Natural killer cell (primary cell): ENCODE results near the gene NUDT3. TPM values are rescaled to one million over a fixed set of nuclear protein-coding genes. Genes with fewer than 3 reads are reported as not detected.

Experiments
- ATAC-seq, 3 donors: fragments of 150-1000 bp in 2 of 3; fragments of 200-7000 bp in 1 of 3; cut with Tn5 transposase; 1 replicate in 1 of 3; 2 replicates in 2 of 3; pipeline ENCODE4 v1.10.0; 2021; ENCODE audit warnings: mild to moderate bottlenecking in 2 of 3, moderate library complexity in 2 of 3
- DNase-seq, 2 donors: peaks; one replicate each; pipeline versions ENCODE4 v3.0.0 to v3.0.0-alpha.2; 2013 to 2021; ENCODE audit warnings: mixed read lengths in 1 of 2
- H3K27ac ChIP-seq: one replicate; pipeline ENCODE4 v1.5.1; 2013; ENCODE audit warnings: mild to moderate bottlenecking, low read length
- H3K27me3 ChIP-seq: one replicate; pipeline ENCODE4 v1.6.1; 2013; ENCODE audit warnings: low read length; ENCODE audit not compliant: control insufficient read depth, insufficient read depth
- H3K36me3 ChIP-seq: one replicate; pipeline ENCODE4 v1.6.1; 2013; ENCODE audit warnings: low read length; ENCODE audit not compliant: control insufficient read depth, insufficient read depth
- H3K4me1 ChIP-seq: one replicate; pipeline ENCODE4 v1.6.1; 2013; ENCODE audit warnings: low read length; ENCODE audit not compliant: control insufficient read depth, insufficient read depth
- H3K4me3 ChIP-seq: one replicate; pipeline ENCODE4 v1.5.1; 2013; ENCODE audit warnings: low read length
- H3K9me3 ChIP-seq: one replicate; pipeline ENCODE4 v1.6.1; 2013; ENCODE audit warnings: low read length; ENCODE audit not compliant: control insufficient read depth, insufficient read depth
- H3K27ac Mint-ChIP-seq, 2 donors: one replicate each; pipeline ENCODE4 v1.8.0; 2022; ENCODE audit warnings: mild to moderate bottlenecking in 2 of 2, mixed read lengths in 2 of 2, moderate library complexity in 1 of 2
- H3K27me3 Mint-ChIP-seq, 2 donors: one replicate each; pipeline ENCODE4 v1.8.0; 2022; ENCODE audit warnings: low read depth in 2 of 2, mixed read lengths in 2 of 2
- H3K36me3 Mint-ChIP-seq: one replicate; pipeline ENCODE4 v1.8.0; 2022; ENCODE audit warnings: mixed read lengths
- H3K4me1 Mint-ChIP-seq, 2 donors: one replicate each; pipeline ENCODE4 v1.8.0; 2022; ENCODE audit warnings: mixed read lengths in 2 of 2
- H3K4me3 Mint-ChIP-seq: one replicate; pipeline ENCODE4 v1.8.0; 2022; ENCODE audit warnings: mild to moderate bottlenecking, moderate library complexity, mixed read lengths
- H3K9me3 Mint-ChIP-seq, 2 donors: one replicate each; pipeline ENCODE4 v1.8.0; 2022; ENCODE audit warnings: mixed read lengths in 2 of 2
- WGBS: methylation state at CpG from one replicate; pipeline ENCODE4 v1.1.7; 2013; ENCODE audit warnings: missing lambda C conversion rate; ENCODE audit not compliant: insufficient coverage; 5-methylcytosine and 5-hydroxymethylcytosine counted together
- intact Hi-C: fragments of 100-400 bp; cut with micrococcal nuclease; formaldehyde crosslinking; loops from one replicate; pipeline ENCODE4 v1.14.2; 2022
- total RNA-seq, 4 donors: library from RNA; stranded (reverse); fragments of 120-200 nt in 1 of 4; gene quantifications; one replicate each; pipeline versions ENCODE4 v1.2.3 to v1.2.4, GENCODE V29; 2013 to 2022
- TF ChIP-seq, protein P1 (sequence below): fragments of 200-600 bp; IDR thresholded peaks from one replicate; pipeline ENCODE4 v1.8.0; 2022; ENCODE audit warnings: antibody characterized with exemption

The NUDT3 gene
- total RNA-seq, 3 donors from 2014 or later (not counting 1 experiment from before 2014, with no cell fraction given): 22.0 to 26.3 (median 26.1) TPM

DNA sequence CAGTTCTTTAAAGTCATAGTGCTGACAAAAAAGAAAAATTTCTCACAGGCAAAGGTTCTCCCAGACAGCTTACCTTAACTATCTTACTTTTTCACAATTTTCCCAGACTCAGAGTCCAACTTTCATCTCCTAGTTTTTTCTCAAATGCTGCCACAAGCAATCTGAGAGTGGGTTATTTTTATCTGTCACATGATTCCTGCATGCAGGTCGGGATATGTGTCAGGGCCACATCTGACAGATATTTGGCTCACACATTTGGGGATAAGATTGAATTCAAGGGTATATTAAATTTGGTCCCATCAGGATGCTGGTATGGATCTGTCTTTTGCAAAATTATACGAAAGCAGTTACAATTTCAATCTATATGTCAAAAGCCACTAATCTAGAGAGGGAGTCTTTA lies 93.5 kb downstream of the NUDT3 start:
- Mint-ChIP-seq H3K4me1 (peaks cover 7 to 8% of the 10 kb centered on the region in 2 donors), H3K36me3 (no peaks in the 10 kb centered on the region), H3K4me3 (no peak overlapping the region), H3K27me3 (no peaks in the 10 kb centered on the region), H3K9me3 (no peaks in the 10 kb centered on the region), H3K27ac (no peak overlapping the region)
- intact Hi-C loops: no loop called here
- 29% methylated on average over 1 of the region's 2 CpGs for WGBS
- H3K36me3 ChIP-seq: no peaks in the 10 kb centered on the region
- TF ChIP-seq, protein P1, sequence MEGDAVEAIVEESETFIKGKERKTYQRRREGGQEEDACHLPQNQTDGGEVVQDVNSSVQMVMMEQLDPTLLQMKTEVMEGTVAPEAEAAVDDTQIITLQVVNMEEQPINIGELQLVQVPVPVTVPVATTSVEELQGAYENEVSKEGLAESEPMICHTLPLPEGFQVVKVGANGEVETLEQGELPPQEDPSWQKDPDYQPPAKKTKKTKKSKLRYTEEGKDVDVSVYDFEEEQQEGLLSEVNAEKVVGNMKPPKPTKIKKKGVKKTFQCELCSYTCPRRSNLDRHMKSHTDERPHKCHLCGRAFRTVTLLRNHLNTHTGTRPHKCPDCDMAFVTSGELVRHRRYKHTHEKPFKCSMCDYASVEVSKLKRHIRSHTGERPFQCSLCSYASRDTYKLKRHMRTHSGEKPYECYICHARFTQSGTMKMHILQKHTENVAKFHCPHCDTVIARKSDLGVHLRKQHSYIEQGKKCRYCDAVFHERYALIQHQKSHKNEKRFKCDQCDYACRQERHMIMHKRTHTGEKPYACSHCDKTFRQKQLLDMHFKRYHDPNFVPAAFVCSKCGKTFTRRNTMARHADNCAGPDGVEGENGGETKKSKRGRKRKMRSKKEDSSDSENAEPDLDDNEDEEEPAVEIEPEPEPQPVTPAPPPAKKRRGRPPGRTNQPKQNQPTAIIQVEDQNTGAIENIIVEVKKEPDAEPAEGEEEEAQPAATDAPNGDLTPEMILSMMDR: no peak
- no peak overlapping the region for H3K4me3 ChIP-seq
- H3K27me3 ChIP-seq: no peaks in the 10 kb centered on the region
- H3K27ac ChIP-seq: no peak overlapping the region
- ATAC-seq: no peak
- no peak for DNase-seq
- H3K4me1 ChIP-seq: peaks cover 9% of the 10 kb centered on the region
- no peaks in the 10 kb centered on the region for H3K9me3 ChIP-seq

DNA sequence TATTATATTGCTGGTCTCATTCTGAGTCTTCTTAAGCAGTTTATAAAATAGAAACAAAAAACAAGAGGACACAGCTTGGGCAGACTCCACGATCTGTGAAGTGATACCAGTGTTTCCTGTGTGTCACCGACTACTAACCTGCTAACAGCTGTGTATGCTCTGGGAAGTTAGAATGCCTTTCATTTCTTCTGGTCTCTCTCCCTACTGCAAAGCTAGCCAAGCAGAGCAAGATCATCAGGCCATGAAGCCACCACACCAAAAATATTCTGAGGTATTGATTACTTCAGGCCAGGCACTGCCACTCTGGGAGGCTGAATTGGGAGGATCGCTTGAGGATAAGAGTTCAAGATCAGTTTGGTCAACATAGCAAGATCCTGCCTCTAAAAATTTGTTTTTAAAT lies 96.7 kb downstream of the NUDT3 start:
- ATAC-seq (peak; percentile 71 to 86 (median 72)), DNase-seq (no peak)
- peaks cover 9% of the 10 kb centered on the region for H3K4me1 ChIP-seq
- Mint-ChIP-seq H3K36me3 (peaks cover 8% of the 10 kb centered on the region), H3K9me3 (no peaks in the 10 kb centered on the region), H3K27me3 (no peaks in the 10 kb centered on the region), H3K27ac (peak overlapping the region; percentile 75 to 77), H3K4me1 (peaks cover 7 to 8% of the 10 kb centered on the region in 2 donors), H3K4me3 (no peak overlapping the region)
- WGBS: 32% methylated on average over 3 of the region's 3 CpGs
- TF ChIP-seq, protein P1: no peak
- peaks cover 13% of the 10 kb centered on the region for H3K36me3 ChIP-seq
- H3K27me3 ChIP-seq: no peaks in the 10 kb centered on the region
- no peak overlapping the region for H3K4me3 ChIP-seq
- H3K9me3 ChIP-seq: no peaks in the 10 kb centered on the region
- peak overlapping the region; percentile 12 for H3K27ac ChIP-seq
- intact Hi-C loops: no loop called here

GRCh38 chr6:34292954-34293353 lies 99.5 kb downstream of the NUDT3 start:
- Histone ChIP-seq H3K27me3 (no peaks in the 10 kb centered on the region), H3K27ac (no peak overlapping the region), H3K9me3 (no peaks in the 10 kb centered on the region), H3K4me1 (peaks cover 12% of the 10 kb centered on the region), H3K36me3 (peaks cover 13% of the 10 kb centered on the region), H3K4me3 (no peak overlapping the region)
- TF ChIP-seq, protein P1: no peak
- Mint-ChIP-seq H3K36me3 (peaks cover 8% of the 10 kb centered on the region), H3K4me1 (peaks cover 18 to 22% of the 10 kb centered on the region in 2 donors), H3K9me3 (no peaks in the 10 kb centered on the region), H3K27ac (no peak overlapping the region), H3K4me3 (no peak overlapping the region), H3K27me3 (no peaks in the 10 kb centered on the region)
- 85% methylated on average over 3 of the region's 3 CpGs for WGBS
- no peak for ATAC-seq
- no peak for DNase-seq
- intact Hi-C loops: no loop called here

- Mint-ChIP-seq H3K27me3 (no peaks in the 10 kb centered on the region), H3K9me3 (no peaks in the 10 kb centered on the region), H3K4me3 (no peak overlapping the region), H3K4me1 (peaks cover 11 to 23% of the 10 kb centered on the region in 2 donors), H3K27ac (peak overlapping the region; percentile 34 to 76), H3K36me3 (peaks cover 8% of the 10 kb centered on the region)
- Histone ChIP-seq H3K36me3 (peaks cover 18% of the 10 kb centered on the region), H3K9me3 (no peaks in the 10 kb centered on the region), H3K27me3 (no peaks in the 10 kb centered on the region), H3K4me3 (no peak overlapping the region), H3K4me1 (peaks cover 8% of the 10 kb centered on the region), H3K27ac (no peak overlapping the region)
- ATAC-seq: no peak
- TF ChIP-seq, protein P1: no peak
- no peak for DNase-seq
- WGBS: 90% methylated on average over 11 of the region's 11 CpGs
- intact Hi-C loops: no loop called here
These were observed 103.3 kb downstream of the NUDT3 start for GRCh38 chr6:34289137-34289536.
